ENCODE results near the gene NSD2.

Gene NSD2

DNA sequence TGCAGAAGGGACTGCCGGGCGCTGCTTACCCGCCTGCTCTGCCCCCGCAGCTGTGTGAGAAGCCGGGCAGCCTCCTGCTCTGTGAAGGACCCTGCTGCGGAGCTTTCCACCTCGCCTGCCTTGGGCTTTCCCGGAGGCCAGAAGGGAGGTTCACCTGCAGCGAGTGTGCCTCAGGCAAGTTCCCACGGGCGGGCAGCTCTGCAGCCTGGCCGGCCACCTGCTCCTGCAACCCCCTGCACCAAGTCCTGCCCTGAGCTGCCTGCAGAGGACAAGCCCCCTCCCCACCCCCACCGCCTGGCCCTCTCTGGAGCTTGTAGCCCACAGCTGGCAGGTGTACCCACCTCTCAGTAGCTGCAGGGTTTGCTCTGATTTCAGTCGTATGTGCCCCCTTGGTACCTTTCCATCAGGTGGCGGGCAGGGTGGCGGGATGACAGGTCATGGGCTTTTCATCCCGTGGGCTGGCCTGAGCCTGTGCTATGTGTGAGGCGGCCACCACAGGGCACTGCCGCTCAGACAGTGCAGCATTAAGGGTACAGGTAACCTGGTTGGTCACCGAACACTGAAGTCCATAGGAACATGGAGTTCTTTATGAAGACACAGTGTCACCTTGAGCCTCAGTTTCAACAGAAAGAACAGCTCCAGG lies 81.0 kb downstream of the NSD2 start:
- no peak for DNase-seq (ENCODE audit: low read depth)
- TF ChIP-seq CTCF (IDR thresholded peaks at IDR 0.05; ENCODE audit: low read depth, low read length, missing control alignments), result no peak
- H3K4me3 ChIP-seq (ENCODE audit: low read depth, low read length), result no peak overlapping the region

DNA sequence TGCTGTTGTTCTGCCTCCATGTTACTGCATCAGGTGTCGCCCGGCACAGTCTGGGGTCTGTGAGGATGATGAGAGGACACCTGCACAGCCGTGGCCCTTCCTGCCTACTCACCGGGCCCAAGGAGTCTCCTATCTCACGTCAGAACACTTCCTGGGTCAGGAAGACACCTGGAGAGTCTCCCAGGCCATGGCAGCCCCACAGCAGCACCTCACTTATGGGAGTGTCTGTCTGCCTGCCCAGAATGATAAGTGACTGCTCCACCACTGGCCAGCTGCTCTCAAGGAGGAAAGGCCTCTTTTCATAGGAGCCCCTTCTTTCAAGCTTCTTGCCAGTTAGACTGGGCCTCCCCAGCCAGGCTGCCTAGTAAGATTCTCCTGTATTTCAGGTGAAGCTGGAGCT lies 81.5 kb downstream of the NSD2 start:
- no peak for DNase-seq (ENCODE audit: low read depth)
- no peak for TF ChIP-seq CTCF (IDR thresholded peaks at IDR 0.05; ENCODE audit: low read depth, low read length, missing control alignments)
- no peak overlapping the region for H3K4me3 ChIP-seq (ENCODE audit: low read depth, low read length)

GRCh38 chr4:1953335-1953734 lies 82.1 kb downstream of the NSD2 start:
- H3K4me3 ChIP-seq (ENCODE audit: low read depth, low read length), result no peak overlapping the region
- TF ChIP-seq CTCF (IDR thresholded peaks at IDR 0.05; ENCODE audit: low read depth, low read length, missing control alignments), result no peak
- DNase-seq (ENCODE audit: low read depth), result no peak

GRCh38 chr4:1956631-1957030 lies 85.4 kb downstream of the NSD2 start:
- no peak for DNase-seq (ENCODE audit: low read depth)
- no peak overlapping the region for H3K4me3 ChIP-seq (ENCODE audit: low read depth, low read length)
- TF ChIP-seq CTCF (IDR thresholded peaks at IDR 0.05; ENCODE audit: low read depth, low read length, missing control alignments), result no peak

DNA sequence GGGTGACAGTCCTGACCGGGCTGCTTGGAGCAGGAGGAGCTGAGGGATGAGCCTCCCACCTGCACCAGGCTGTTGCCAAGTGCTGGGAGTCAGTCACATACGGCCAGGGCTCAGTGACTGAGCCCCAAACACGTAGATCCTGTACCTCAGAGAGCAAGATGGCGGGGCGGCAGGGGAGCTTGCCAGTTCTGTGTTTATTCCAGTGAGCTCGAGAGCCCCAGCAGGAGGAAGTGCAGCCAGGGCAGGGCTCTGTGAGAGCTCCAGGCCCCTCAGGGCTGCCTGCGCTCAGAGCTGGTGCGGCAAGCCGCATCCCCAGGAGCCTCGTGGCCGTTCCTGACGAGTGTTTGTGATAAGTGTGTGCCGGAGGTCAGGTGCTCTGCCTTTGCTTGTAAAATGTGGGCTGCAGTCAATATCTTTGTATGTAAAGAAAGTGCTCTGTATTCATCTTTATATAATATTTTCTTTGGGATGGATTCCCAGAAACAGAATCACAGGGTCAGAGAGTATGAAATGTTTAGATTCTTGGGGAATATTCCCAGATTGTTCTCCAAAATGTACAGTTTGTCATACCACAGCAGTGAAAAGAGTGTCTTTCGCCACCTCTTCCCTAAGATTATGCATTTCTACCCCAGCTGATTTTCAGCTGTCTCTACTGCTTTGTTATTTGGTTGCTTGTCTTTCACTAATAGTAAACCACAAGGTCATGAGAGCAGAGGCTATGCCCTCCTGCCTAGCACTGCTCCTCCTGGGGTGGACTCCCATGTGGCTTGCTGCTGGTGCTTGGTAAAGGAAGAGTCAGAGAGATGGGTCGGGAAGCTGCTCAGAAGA lies 87.3 kb downstream of the NSD2 start:
- DNase-seq (ENCODE audit: low read depth), result no peak
- no peak for TF ChIP-seq CTCF (IDR thresholded peaks at IDR 0.05; ENCODE audit: low read depth, low read length, missing control alignments)
- H3K4me3 ChIP-seq (ENCODE audit: low read depth, low read length), result no peak overlapping the region

DNA sequence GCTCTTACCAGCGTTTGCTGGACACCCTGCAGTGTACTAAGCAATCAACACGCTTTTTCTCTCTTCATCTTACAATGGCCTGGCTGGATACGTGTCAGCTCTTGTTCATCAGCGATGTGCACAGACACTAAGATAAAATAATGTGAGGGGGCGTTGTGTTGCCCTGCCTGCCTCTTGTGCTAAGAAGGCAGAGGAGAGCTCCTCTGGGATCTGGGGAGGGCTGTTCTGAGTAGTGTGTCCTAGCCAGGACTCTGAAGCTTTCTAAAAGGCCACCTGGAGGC lies 87.9 kb downstream of the NSD2 start:
- DNase-seq (ENCODE audit: low read depth), result no peak
- TF ChIP-seq CTCF (IDR thresholded peaks at IDR 0.05; ENCODE audit: low read depth, low read length, missing control alignments), result no peak

More for the DNA sequence above, 87.9 kb downstream of the NSD2 start:
- no peak overlapping the region for H3K4me3 ChIP-seq (ENCODE audit: low read depth, low read length)

All from GM12864 (cell line).